Endothelial cell of umbilical vein (primary cell): ENCODE measurements around the gene EHD2.

Source experiments
- EZH2 ChIP-seq: IDR thresholded peaks from 2 replicates; pipeline ENCODE4 v1.6.1; 2012; ENCODE audit warnings: borderline replicate concordance, low read depth, mild to moderate bottlenecking, moderate library complexity, low read length, inconsistent platforms; ENCODE audit not compliant: severe bottlenecking
- FOS ChIP-seq: IDR thresholded peaks from 2 replicates; pipeline ENCODE4 v1.6.1; 2011; ENCODE audit warnings: mild to moderate bottlenecking, low read length, moderate library complexity, borderline replicate concordance; ENCODE audit not compliant: insufficient read depth
- JUN ChIP-seq: IDR thresholded peaks from 2 replicates; pipeline ENCODE4 v1.6.1; 2011; ENCODE audit warnings: borderline replicate concordance, low read depth; ENCODE audit not compliant: insufficient read length, insufficient read depth
- MAX ChIP-seq: IDR thresholded peaks from 2 replicates; pipeline ENCODE4 v1.6.1; 2011; ENCODE audit not compliant: insufficient read depth, insufficient read length
- POLR2A ChIP-seq: IDR thresholded peaks from 2 replicates; pipeline ENCODE4 v1.6.1; 2012; ENCODE audit warnings: low read depth, mild to moderate bottlenecking, control low read depth, low read length
- POLR2AphosphoS5 ChIP-seq: IDR thresholded peaks from 2 replicates; pipeline ENCODE4 v1.6.1; 2012; ENCODE audit warnings: low read depth, mild to moderate bottlenecking, control low read depth, low read length, moderate library complexity; ENCODE audit not compliant: insufficient read depth
- TF ChIP-seq, protein P1 (sequence below), 2 donors: IDR thresholded peaks; 1 replicate in 1 of 2; 2 replicates in 1 of 2; pipeline ENCODE4 v1.5.1; 2011; ENCODE audit warnings: low read length in 2 of 2, mild to moderate bottlenecking in 2 of 2, moderate library complexity in 2 of 2, control low read depth in 1 of 2, inconsistent platforms in 1 of 2, low read depth in 1 of 2; ENCODE audit not compliant: insufficient read depth in 1 of 2; ENCODE audit errors: extremely low read depth in 1 of 2

GRCh38 chr19:47778954-47779351 is 65.7 kb downstream of the EHD2 start:
- TF ChIP-seq JUN (no peak), POLR2AphosphoS5 (no peak), EZH2 (no peak), POLR2A (no peak), FOS (no peak), MAX (no peak)
- TF ChIP-seq, protein P1, sequence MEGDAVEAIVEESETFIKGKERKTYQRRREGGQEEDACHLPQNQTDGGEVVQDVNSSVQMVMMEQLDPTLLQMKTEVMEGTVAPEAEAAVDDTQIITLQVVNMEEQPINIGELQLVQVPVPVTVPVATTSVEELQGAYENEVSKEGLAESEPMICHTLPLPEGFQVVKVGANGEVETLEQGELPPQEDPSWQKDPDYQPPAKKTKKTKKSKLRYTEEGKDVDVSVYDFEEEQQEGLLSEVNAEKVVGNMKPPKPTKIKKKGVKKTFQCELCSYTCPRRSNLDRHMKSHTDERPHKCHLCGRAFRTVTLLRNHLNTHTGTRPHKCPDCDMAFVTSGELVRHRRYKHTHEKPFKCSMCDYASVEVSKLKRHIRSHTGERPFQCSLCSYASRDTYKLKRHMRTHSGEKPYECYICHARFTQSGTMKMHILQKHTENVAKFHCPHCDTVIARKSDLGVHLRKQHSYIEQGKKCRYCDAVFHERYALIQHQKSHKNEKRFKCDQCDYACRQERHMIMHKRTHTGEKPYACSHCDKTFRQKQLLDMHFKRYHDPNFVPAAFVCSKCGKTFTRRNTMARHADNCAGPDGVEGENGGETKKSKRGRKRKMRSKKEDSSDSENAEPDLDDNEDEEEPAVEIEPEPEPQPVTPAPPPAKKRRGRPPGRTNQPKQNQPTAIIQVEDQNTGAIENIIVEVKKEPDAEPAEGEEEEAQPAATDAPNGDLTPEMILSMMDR (IDR thresholded peaks at IDR 0.05; ENCODE audit: extremely low read depth in 1 of 2, insufficient read depth in 1 of 2, low read depth in 1 of 2, low read length in 2 of 2) = no peak
